HepG2 (cell line): ENCODE results near the gene ARIH2. TPM values are rescaled to one million over a fixed set of nuclear protein-coding genes. Genes with fewer than 3 reads are reported as not detected.
A peak's percentile ranks its signal among the peaks of the same experiment; 100 is the strongest.

Experiments
- AGO2 ChIP-seq: fragments of 200-400 bp; formaldehyde crosslinking; optimal IDR thresholded peaks from 2 replicates; pipeline ENCODE3; 2017; ENCODE audit warnings: mild to moderate bottlenecking, low read depth, low read length, moderate library complexity
- AKNA ChIP-seq: sonication (generic); formaldehyde crosslinking; IDR thresholded peaks from 2 replicates; pipeline ENCODE4 v1.4.0; 2020; ENCODE audit warnings: missing genetic modification reagents, borderline replicate concordance
- HNRNPUL1 ChIP-seq: fragments of 200-400 bp; formaldehyde crosslinking; IDR thresholded peaks from 2 replicates; pipeline ENCODE4 v1.6.1; 2017; ENCODE audit warnings: low read depth, mild to moderate bottlenecking, low read length, moderate library complexity
- IRF2 ChIP-seq: IDR thresholded peaks from 2 replicates; pipeline ENCODE4 v1.6.1; 2018; ENCODE audit warnings: missing genetic modification reagents, missing compliant biosample characterization
- JDP2 ChIP-seq: sonication (generic); formaldehyde crosslinking; IDR thresholded peaks from 2 replicates; pipeline ENCODE4 v1.8.1; 2022; ENCODE audit warnings: missing genetic modification reagents, borderline replicate concordance
- KAT7 ChIP-seq: IDR thresholded peaks from 2 replicates; pipeline ENCODE4 v1.6.1; 2018; ENCODE audit warnings: borderline replicate concordance, missing compliant biosample characterization
- KLF12 ChIP-seq: sonication (generic); formaldehyde crosslinking; IDR thresholded peaks from 2 replicates; pipeline ENCODE4 v1.4.0; 2020; ENCODE audit warnings: missing genetic modification reagents, borderline replicate concordance
- MAFF ChIP-seq: IDR thresholded peaks from 2 replicates; pipeline ENCODE4 v1.6.1; 2011; ENCODE audit warnings: low read depth, low read length, improper control_type of control experiment
- MZF1 ChIP-seq: sonication (generic); formaldehyde crosslinking; IDR thresholded peaks from 2 replicates; pipeline ENCODE4 v1.8.1; 2023; ENCODE audit warnings: mild to moderate bottlenecking, missing genetic modification reagents, borderline replicate concordance
- NFE2 ChIP-seq: sonication (generic); formaldehyde crosslinking; IDR thresholded peaks from 2 replicates; pipeline ENCODE4 v1.4.0; 2020; ENCODE audit warnings: missing genetic modification reagents
- NR2F6 ChIP-seq, 2 experiments: IDR thresholded peaks; 2 replicates each; pipeline ENCODE4 v1.6.1; 2016; ENCODE audit warnings: antibody characterized with exemption in 1 of 2, mild to moderate bottlenecking in 1 of 2
- RBFOX2 ChIP-seq: fragments of 200-400 bp; formaldehyde crosslinking; IDR thresholded peaks from 2 replicates; pipeline ENCODE4 v1.6.1; 2017; ENCODE audit warnings: low read depth, mild to moderate bottlenecking, low read length
- RCOR2 ChIP-seq: IDR thresholded peaks from 2 replicates; pipeline ENCODE4 v1.6.1; 2016; ENCODE audit warnings: missing biosample characterization, missing genetic modification reagents
- TCF7 ChIP-seq: sonication (generic); IDR thresholded peaks from 2 replicates; pipeline ENCODE4 v1.6.1; 2016; ENCODE audit warnings: antibody characterized with exemption, low read depth
- THRA ChIP-seq: sonication (generic); formaldehyde crosslinking; IDR thresholded peaks from 2 replicates; pipeline ENCODE4 v1.4.0; 2020; ENCODE audit warnings: missing genetic modification reagents, borderline replicate concordance
- ZNF547 ChIP-seq: sonication (generic); formaldehyde crosslinking; IDR thresholded peaks from 2 replicates; pipeline ENCODE4 v1.5.1; 2020; ENCODE audit warnings: mild to moderate bottlenecking, missing genetic modification reagents
- ZNF775 ChIP-seq: sonication (generic); formaldehyde crosslinking; IDR thresholded peaks from 2 replicates; pipeline ENCODE4 v1.4.0; 2020; ENCODE audit warnings: missing genetic modification reagents, mild to moderate bottlenecking, moderate library complexity, borderline replicate concordance
- ZNF792 ChIP-seq: IDR thresholded peaks from 2 replicates; pipeline ENCODE4 v1.6.1; 2016
- polyA plus RNA-seq, 8 experiments: library from polyadenylated mRNA; depleted of rRNA in 3 of 8; stranded (reverse) in 7 of 8; unstranded in 1 of 8; fragments of >200 nt; fragmentation: Illumina TruSeq in 4 of 8; extraction: Trizol in 4 of 8; gene quantifications; 2 replicates each; pipeline versions ENCODE4 v1.2.1 to v1.2.3, GENCODE V29; 2011 to 2016; ENCODE audit warnings: low read depth in 4 of 8, missing spikeins in 1 of 8, mixed read lengths in 1 of 8; ENCODE audit not compliant: insufficient read depth in 1 of 8
- total RNA-seq, 5 experiments: library from RNA; depleted of rRNA; stranded (reverse); fragments of >200 nt; fragmentation: Illumina TruSeq; extraction: Trizol; gene quantifications; 2 replicates each; pipeline ENCODE4 v1.2.3, GENCODE V29; 2016; ENCODE audit warnings: low read depth in 1 of 5
- TF ChIP-seq, protein P1 (sequence below): fragments of 450-650 bp; IDR thresholded peaks from 2 replicates; pipeline ENCODE4 v1.6.1; 2017
- TF ChIP-seq, protein P2 (sequence below): sonication (generic); formaldehyde crosslinking; IDR thresholded peaks from 2 replicates; pipeline ENCODE4 v1.8.0; 2022; ENCODE audit warnings: mild to moderate bottlenecking, missing genetic modification reagents, borderline replicate concordance

ARIH2 gene
- total and polyA plus RNA-seq, 2 of the 13 experiments (the other 11 are each of a cell fraction or from before 2014, with no cell fraction given), result 64.8 to 83.3 TPM

- TF ChIP-seq AKNA (CRISPR knock-in tag) (no peak), HNRNPUL1 (no peak), RCOR2 (peak; percentile 97), KLF12 (CRISPR knock-in tag) (peak; percentile 92), RBFOX2 (peak; percentile 77), ZNF775 (no peak), TCF7 (no peak), NFE2 (CRISPR knock-in tag) (no peak), IRF2 (CRISPR knock-in tag) (peak; percentile 31; the same call in 1 of the 2 replicates), MZF1 (CRISPR knock-in tag) (no peak), ZNF547 (CRISPR knock-in tag) (no peak; the same call in none of the 2 replicates), ZNF792 (peak; percentile 37; the same call in 1 of the 2 replicates), NR2F6 (IDR thresholded peaks at IDR 0.05) (no peak), NR2F6 (CRISPR knock-in tag; IDR thresholded peaks at IDR 0.05) (peak; percentile 50; the same call in 1 of the 2 replicates), JDP2 (CRISPR knock-in tag) (no peak), KAT7 (CRISPR knock-in tag) (no peak), MAFF (no peak), THRA (CRISPR knock-in tag) (no peak), AGO2 (peak; percentile 44)
- TF ChIP-seq, protein P1, sequence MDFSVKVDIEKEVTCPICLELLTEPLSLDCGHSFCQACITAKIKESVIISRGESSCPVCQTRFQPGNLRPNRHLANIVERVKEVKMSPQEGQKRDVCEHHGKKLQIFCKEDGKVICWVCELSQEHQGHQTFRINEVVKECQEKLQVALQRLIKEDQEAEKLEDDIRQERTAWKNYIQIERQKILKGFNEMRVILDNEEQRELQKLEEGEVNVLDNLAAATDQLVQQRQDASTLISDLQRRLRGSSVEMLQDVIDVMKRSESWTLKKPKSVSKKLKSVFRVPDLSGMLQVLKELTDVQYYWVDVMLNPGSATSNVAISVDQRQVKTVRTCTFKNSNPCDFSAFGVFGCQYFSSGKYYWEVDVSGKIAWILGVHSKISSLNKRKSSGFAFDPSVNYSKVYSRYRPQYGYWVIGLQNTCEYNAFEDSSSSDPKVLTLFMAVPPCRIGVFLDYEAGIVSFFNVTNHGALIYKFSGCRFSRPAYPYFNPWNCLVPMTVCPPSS, result no peak
- TF ChIP-seq, protein P2, sequence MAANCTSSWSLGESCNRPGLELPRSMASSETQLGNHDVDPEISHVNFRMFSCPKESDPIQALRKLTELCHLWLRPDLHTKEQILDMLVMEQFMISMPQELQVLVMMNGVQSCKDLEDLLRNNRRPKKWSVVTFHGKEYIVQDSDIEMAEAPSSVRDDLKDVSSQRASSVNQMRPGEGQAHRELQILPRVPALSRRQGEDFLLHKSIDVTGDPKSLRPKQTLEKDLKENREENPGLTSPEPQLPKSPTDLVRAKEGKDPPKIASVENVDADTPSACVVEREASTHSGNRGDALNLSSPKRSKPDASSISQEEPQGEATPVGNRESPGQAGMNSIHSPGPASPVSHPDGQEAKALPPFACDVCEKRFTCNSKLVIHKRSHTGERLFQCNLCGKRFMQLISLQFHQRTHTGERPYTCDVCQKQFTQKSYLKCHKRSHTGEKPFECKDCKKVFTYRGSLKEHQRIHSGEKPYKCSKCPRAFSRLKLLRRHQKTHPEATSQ (CRISPR knock-in tag), result no peak
Observed at GRCh38 chr3:48898383-48899234, 20.0 kb upstream of the ARIH2 start, which contains the start of gene SLC25A20 (continued).
